ENCODE measurements around the gene DNAAF2.
A peak's percentile ranks its signal among the peaks of the same experiment; 100 is the strongest.
"Not testable (repeated sequence)": the region's sequence is repeated elsewhere in the genome, so short reads cannot be mapped to it uniquely, and the experiment has no call there.

The DNAAF2 gene

DNA sequence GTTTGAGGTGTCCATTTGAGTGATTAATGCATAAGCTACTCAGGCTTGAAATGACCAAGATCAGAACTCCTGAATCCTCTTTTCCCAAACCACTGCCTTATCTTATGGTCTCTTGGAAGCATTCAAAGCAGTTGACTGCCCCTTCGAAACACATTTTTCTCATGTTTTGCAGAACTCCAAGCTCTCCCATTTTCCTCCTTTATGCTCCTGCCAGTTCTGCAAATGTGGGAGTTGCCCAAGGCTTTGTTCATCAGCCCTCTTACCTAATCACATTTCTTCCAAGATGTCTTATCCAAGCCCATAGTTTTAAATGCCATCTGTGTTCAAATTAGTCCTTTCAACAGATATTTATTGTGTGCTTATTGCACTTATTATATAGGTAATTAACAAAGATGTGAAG is 1.8 kb upstream of the DNAAF2 start:
- Mint-ChIP-seq H3K27ac (peak overlapping the region; percentile 96), H3K36me3 (peaks cover 85% of the 10 kb centered on the region), H3K4me1 (peaks cover 30% of the 10 kb centered on the region), H3K4me3 (peak overlapping the region; percentile 95), H3K9me3 (no peaks in the 10 kb centered on the region)
- ATAC-seq = no peak
- DNase-seq (ENCODE audit: low spot score in 2 of 2) = no peak

- Mint-ChIP-seq H3K4me1 (peaks cover 37% of the 10 kb centered on the region), H3K27ac (peak overlapping the region; percentile 96), H3K9me3 (no peaks in the 10 kb centered on the region), H3K4me3 (peak overlapping the region; percentile 95), H3K36me3 (peaks cover 84% of the 10 kb centered on the region)
- ATAC-seq (peak; percentile 90), DNase-seq (ENCODE audit: low spot score in 2 of 2) (peak; percentile 87 to 97)
These were observed 1.2 kb downstream of the DNAAF2 start for GRCh38 chr14:49633640-49634546.

DNA sequence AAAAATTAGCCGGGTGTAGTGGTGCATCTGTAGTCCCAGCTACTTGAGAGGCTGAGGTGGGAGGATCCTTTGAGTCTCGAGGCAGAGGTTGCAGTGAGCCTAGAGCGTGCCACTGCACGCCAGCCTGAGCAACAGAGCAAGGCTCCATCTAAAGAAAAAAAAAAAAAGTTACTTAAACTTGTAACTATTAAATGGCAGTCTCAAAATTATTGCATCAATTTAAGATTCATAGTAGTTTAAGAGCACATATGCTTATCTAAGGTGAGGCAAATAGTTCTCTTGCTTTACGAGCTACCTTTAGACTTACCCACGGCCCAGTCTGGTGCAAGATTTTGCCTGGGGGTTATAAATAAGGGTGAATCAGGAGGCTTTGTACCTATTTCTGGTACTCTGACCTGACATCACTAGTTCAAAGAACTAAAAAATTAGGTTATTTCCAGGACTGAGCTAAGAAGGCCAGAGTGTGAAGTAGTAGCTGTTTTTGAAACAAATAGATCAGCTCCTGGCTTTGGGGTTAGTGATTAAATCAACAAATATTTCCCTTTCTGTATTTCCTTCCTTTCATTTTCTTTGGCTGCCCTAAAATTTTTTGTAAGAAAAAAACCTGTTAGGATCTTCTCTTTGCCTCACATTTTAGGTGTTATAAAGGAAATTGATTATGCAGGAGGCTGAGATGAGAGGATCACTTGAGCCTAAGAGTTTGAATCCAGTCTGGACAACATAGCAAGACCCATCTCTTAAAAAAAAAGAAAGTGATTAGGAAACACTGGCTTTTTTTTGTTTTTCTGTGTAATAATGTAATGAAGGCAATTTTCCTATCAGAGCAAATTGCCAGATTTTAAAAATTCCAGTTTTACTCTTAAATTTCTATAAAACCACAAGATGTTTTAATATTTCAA is 10.9 kb downstream of the DNAAF2 start:
- Mint-ChIP-seq H3K27ac (peak overlapping the region; percentile 79), H3K9me3 (no peaks in the 10 kb centered on the region), H3K36me3 (peaks cover 98% of the 10 kb centered on the region), H3K4me1 (peaks cover 16% of the 10 kb centered on the region), H3K4me3 (peak overlapping the region; percentile 93)
- DNase-seq (ENCODE audit: low spot score in 2 of 2) (peak in 1 of 2 donors; percentile 53), ATAC-seq (peak; percentile 7)

DNA sequence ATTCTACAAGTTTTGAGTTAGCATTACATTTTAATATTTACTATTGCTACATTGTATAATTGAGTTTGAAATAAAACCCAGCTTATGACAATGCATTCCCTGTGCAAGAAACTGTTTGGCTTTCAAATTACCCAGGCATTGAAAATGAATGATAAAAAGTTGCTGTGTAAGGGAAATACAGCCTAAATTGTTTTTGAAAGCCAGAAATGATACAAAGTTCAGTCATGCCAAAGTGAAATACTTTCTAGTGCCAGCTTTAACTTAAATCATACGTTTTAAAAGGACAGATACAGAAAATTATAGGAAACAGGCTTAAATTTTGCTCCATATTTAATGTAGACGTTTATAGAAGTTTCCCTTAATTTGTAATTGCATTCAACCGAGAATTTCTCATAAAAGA is 11.7 kb downstream of the DNAAF2 start:
- H3K4me1 Mint-ChIP-seq = peaks cover 24% of the 10 kb centered on the region
- peak overlapping the region; percentile 79 for H3K27ac Mint-ChIP-seq
- peaks cover 98% of the 10 kb centered on the region for H3K36me3 Mint-ChIP-seq
- ATAC-seq = no peak
- no peaks in the 10 kb centered on the region for H3K9me3 Mint-ChIP-seq
- no peak for DNase-seq (ENCODE audit: low spot score in 2 of 2)
- peak overlapping the region; percentile 93 for H3K4me3 Mint-ChIP-seq

DNA sequence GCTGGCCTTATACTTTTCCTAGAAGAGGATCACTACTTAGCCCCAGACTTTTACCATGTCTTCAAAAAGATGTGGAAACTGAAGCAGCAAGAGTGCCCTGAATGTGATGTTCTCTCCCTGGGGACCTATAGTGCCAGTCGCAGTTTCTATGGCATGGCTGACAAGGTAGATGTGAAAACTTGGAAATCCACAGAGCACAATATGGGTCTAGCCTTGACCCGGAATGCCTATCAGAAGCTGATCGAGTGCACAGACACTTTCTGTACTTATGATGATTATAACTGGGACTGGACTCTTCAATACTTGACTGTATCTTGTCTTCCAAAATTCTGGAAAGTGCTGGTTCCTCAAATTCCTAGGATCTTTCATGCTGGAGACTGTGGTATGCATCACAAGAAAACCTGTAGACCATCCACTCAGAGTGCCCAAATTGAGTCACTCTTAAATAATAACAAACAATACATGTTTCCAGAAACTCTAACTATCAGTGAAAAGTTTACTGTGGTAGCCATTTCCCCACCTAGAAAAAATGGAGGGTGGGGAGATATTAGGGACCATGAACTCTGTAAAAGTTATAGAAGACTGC is 12.9 kb downstream of the DNAAF2 start:
- Mint-ChIP-seq H3K9me3 (no peaks in the 10 kb centered on the region), H3K4me1 (peaks cover 28% of the 10 kb centered on the region), H3K4me3 (peak overlapping the region; percentile 93), H3K36me3 (peaks cover 100% of the 10 kb centered on the region), H3K27ac (peak overlapping the region; percentile 99)
- ATAC-seq = no peak
- peak in 1 of 2 donors; percentile 50 for DNase-seq (ENCODE audit: low spot score in 2 of 2)

DNA sequence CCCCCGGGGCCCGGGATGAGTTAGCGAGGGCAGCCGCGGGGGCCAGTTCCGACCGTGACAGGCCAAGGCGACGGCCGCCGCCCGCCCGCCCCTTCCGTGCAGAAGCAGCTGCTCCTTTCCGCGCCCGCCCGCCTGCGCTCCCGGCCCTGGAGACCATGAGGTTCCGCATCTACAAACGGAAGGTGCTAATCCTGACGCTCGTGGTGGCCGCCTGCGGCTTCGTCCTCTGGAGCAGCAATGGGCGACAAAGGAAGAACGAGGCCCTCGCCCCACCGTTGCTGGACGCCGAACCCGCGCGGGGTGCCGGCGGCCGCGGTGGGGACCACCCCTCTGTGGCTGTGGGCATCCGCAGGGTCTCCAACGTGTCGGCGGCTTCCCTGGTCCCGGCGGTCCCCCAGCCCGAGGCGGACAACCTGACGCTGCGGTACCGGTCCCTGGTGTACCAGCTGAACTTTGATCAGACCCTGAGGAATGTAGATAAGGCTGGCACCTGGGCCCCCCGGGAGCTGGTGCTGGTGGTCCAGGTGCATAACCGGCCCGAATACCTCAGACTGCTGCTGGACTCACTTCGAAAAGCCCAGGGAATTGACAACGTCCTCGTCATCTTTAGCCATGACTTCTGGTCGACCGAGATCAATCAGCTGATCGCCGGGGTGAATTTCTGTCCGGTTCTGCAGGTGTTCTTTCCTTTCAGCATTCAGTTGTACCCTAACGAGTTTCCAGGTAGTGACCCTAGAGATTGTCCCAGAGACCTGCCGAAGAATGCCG is 13.7 kb downstream of the DNAAF2 start:
- ATAC-seq (peak; percentile 20), DNase-seq (ENCODE audit: low spot score in 2 of 2) (peak; percentile 47 to 83)
- peaks cover 28% of the 10 kb centered on the region for H3K4me1 Mint-ChIP-seq
- peak overlapping the region; percentile 99 for H3K27ac Mint-ChIP-seq
- H3K36me3 Mint-ChIP-seq = peaks cover 100% of the 10 kb centered on the region
- H3K4me3 Mint-ChIP-seq = peak overlapping the region; percentile 93
- no peaks in the 10 kb centered on the region for H3K9me3 Mint-ChIP-seq

- Mint-ChIP-seq H3K4me1 (peaks cover 28% of the 10 kb centered on the region), H3K36me3 (peaks cover 100% of the 10 kb centered on the region), H3K27ac (peak within 1 kb of the TSS; percentile 99), H3K9me3 (no peaks in the 10 kb centered on the region), H3K4me3 (peak within 1 kb of the TSS; percentile 93)
- peak; percentile 93 to 98 for DNase-seq (ENCODE audit: low spot score in 2 of 2)
- ATAC-seq = peak; percentile 92
These were observed 14.6 kb downstream of the DNAAF2 start, which contains the start of the genes MGAT2 and RPL36AL for GRCh38 chr14:49620182-49621113. Gene MGAT2 (plus strand): TSS chr14:49620799. CDS start chr14:49621269, 470 bp downstream. Gene RPL36AL (minus strand): TSS chr14:49620626. CDS start chr14:49619104, 1,522 bp downstream.

DNA sequence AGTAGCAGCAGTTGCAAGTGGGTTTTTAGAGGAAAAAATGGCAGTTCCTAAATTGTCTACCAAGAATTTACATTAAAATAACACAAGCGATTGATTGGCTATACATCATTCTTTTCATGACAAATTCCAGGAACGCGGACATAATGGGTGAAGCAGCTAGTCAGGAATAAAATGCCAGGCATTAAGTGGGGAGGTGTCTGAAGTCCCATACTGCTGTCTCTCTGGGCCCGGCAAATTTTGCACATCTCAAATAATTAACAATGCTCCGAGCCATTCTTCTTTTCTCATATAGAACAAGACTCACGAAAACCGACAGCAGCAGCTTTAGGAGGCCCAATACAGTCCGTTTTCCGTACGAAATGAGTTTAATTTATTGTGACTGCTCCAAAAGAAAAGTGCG is 15.3 kb downstream of the DNAAF2 start:
- Mint-ChIP-seq H3K9me3 (no peaks in the 10 kb centered on the region), H3K36me3 (peaks cover 100% of the 10 kb centered on the region), H3K4me3 (peak overlapping the region; percentile 93), H3K27ac (peak overlapping the region; percentile 99), H3K4me1 (peaks cover 28% of the 10 kb centered on the region)
- DNase-seq (ENCODE audit: low spot score in 2 of 2) (no peak), ATAC-seq (no peak)

DNA sequence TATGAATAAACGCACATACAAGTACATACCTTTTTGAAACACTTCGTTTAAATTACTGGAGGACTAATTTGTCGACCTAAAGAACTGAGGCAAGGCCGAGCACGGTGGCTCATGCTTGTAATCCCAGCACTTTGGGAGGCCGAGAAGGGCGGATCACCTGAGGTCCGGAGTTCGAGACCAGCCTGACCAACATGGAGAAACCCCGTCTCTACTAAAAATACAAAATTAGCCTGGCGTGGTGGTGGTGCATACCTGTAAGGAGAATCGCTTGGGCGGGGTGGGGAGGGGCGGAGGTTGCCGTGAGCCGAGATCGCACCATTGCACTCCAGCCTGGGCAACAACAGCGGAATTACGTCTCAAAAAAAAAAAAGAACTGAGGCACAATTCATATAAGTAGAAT is 15.8 kb downstream of the DNAAF2 start:
- DNase-seq (ENCODE audit: low spot score in 2 of 2) = peak in 1 of 2 donors; percentile 54
- Mint-ChIP-seq H3K4me1 (peaks cover 27% of the 10 kb centered on the region), H3K27ac (peak overlapping the region; percentile 99), H3K36me3 (peaks cover 100% of the 10 kb centered on the region), H3K4me3 (peak overlapping the region; percentile 93)
- not testable (repeated sequence) for H3K9me3 Mint-ChIP-seq, ATAC-seq

GRCh38 chr14:49617852-49618519 is 17.1 kb downstream of the DNAAF2 start:
- Mint-ChIP-seq H3K27ac (peak overlapping the region; percentile 99), H3K9me3 (no peaks in the 10 kb centered on the region), H3K36me3 (peaks cover 99% of the 10 kb centered on the region), H3K4me1 (peaks cover 22% of the 10 kb centered on the region), H3K4me3 (peak overlapping the region; percentile 93)
- ATAC-seq (no peak), DNase-seq (ENCODE audit: low spot score in 2 of 2) (peak in 1 of 2 donors; percentile 43)

GRCh38 chr14:49615776-49616175 is 19.3 kb downstream of the DNAAF2 start:
- Mint-ChIP-seq H3K27ac (peak overlapping the region; percentile 74), H3K4me1 (peaks cover 13% of the 10 kb centered on the region), H3K9me3 (no peaks in the 10 kb centered on the region), H3K36me3 (peaks cover 91% of the 10 kb centered on the region), H3K4me3 (no peak overlapping the region)
- DNase-seq (ENCODE audit: low spot score in 2 of 2) (no peak), ATAC-seq (no peak)

DNA sequence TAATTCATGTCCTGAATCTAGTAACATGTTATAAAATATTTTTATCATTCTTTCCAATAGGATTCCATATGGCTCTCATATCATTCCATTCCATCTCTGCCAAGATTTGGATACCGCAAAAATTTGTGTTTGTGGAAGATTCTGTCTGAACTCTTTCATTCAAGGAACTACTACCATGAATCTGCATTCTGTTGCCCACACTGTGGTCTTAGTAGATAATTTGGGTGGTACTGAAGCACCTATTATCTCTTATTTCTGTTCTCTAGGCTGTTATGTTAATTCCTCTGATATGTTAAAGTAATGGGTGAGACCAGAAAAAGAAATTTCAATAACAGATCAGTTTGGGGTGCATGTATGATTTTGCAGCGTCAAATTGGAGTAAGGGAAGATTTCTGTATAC is 20.8 kb downstream of the DNAAF2 start:
- no peaks in the 10 kb centered on the region for H3K9me3 Mint-ChIP-seq
- peaks cover 88% of the 10 kb centered on the region for H3K36me3 Mint-ChIP-seq
- no peak overlapping the region for H3K4me3 Mint-ChIP-seq
- H3K4me1 Mint-ChIP-seq = peaks cover 12% of the 10 kb centered on the region
- DNase-seq (ENCODE audit: low spot score in 2 of 2) = no peak
- H3K27ac Mint-ChIP-seq = no peak overlapping the region
- ATAC-seq = no peak

GRCh38 chr14:49612671-49613070 is 22.4 kb downstream of the DNAAF2 start:
- H3K4me1 Mint-ChIP-seq = no peaks in the 10 kb centered on the region
- ATAC-seq (no peak), DNase-seq (ENCODE audit: low spot score in 2 of 2) (no peak)
- no peak overlapping the region for H3K4me3 Mint-ChIP-seq
- no peak overlapping the region for H3K27ac Mint-ChIP-seq
- H3K36me3 Mint-ChIP-seq = peaks cover 88% of the 10 kb centered on the region
- no peaks in the 10 kb centered on the region for H3K9me3 Mint-ChIP-seq

Data from stimulated activated effector memory CD8-positive, alpha-beta T cell treated with anti-CD3 and anti-CD28 coated beads, Interleukin-12 subunit alpha, Interleukin-12 subunit beta, amount 100 ng/mL, for 72 hours (primary cell).